SK-N-SH treated with all-trans-retinoic acid at 6 μM for 48 hours (cell line): ENCODE measurements around the gene GLT6D1.

Experiments used
- BACH2 ChIP-seq: fragments of 250-450 bp; sonication (Bioruptor Pico); IDR thresholded peaks from 2 replicates; pipeline ENCODE4 v1.9.0; 2021; ENCODE audit warnings: mild to moderate bottlenecking, borderline replicate concordance
- OSR1 ChIP-seq: fragments of 250-450 bp; sonication (Bioruptor Pico); IDR thresholded peaks from 2 replicates; pipeline ENCODE4 v1.8.0; 2022; ENCODE audit warnings: moderate library complexity, mild to moderate bottlenecking, inconsistent platforms
- RARB ChIP-seq: fragments of 250-450 bp; sonication (Bioruptor Pico); IDR thresholded peaks from 2 replicates; pipeline ENCODE4 v1.8.0; 2021; ENCODE audit warnings: mild to moderate bottlenecking, moderate library complexity
- SNAI2 ChIP-seq: fragments of 250-450 bp; sonication (Bioruptor Pico); IDR thresholded peaks from 2 replicates; pipeline ENCODE4 v1.5.0; 2020; ENCODE audit warnings: mild to moderate bottlenecking, moderate library complexity
- TOX ChIP-seq: fragments of 250-450 bp; sonication (Bioruptor Pico); IDR thresholded peaks from 2 replicates; pipeline ENCODE4 v1.8.0; 2021; ENCODE audit warnings: mild to moderate bottlenecking, moderate library complexity, borderline replicate concordance
- ZC3H10 ChIP-seq: fragments of 250-450 bp; sonication (Bioruptor Pico); IDR thresholded peaks from 2 replicates; pipeline ENCODE4 v1.5.1; 2021; ENCODE audit warnings: mild to moderate bottlenecking, moderate library complexity
- ZFP3 ChIP-seq: fragments of 250-450 bp; sonication (Bioruptor Pico); IDR thresholded peaks from 2 replicates; pipeline ENCODE4 v1.5.0; 2020; ENCODE audit warnings: mild to moderate bottlenecking, moderate library complexity
- ZFP30 ChIP-seq: fragments of 450-650 bp; formaldehyde crosslinking; IDR thresholded peaks from 2 replicates; pipeline ENCODE4 v1.5.0; 2022; ENCODE audit warnings: mild to moderate bottlenecking, moderate library complexity
- ZNF565 ChIP-seq: fragments of 450-650 bp; formaldehyde crosslinking; conservative IDR thresholded peaks from 2 replicates; pipeline ENCODE4 v1.5.0; 2020; ENCODE audit warnings: low read depth, mild to moderate bottlenecking, moderate library complexity
- TF ChIP-seq, protein P1 (sequence below): fragments of 250-450 bp; sonication (Bioruptor Pico); IDR thresholded peaks from 2 replicates; pipeline ENCODE4 v1.8.0; 2020; ENCODE audit warnings: mild to moderate bottlenecking, moderate library complexity, borderline replicate concordance
- TF ChIP-seq, protein P2 (sequence below): fragments of 250-450 bp; sonication (Bioruptor Pico); IDR thresholded peaks from 2 replicates; pipeline ENCODE4 v1.5.1; 2020; ENCODE audit warnings: low read depth, mild to moderate bottlenecking, moderate library complexity

DNA sequence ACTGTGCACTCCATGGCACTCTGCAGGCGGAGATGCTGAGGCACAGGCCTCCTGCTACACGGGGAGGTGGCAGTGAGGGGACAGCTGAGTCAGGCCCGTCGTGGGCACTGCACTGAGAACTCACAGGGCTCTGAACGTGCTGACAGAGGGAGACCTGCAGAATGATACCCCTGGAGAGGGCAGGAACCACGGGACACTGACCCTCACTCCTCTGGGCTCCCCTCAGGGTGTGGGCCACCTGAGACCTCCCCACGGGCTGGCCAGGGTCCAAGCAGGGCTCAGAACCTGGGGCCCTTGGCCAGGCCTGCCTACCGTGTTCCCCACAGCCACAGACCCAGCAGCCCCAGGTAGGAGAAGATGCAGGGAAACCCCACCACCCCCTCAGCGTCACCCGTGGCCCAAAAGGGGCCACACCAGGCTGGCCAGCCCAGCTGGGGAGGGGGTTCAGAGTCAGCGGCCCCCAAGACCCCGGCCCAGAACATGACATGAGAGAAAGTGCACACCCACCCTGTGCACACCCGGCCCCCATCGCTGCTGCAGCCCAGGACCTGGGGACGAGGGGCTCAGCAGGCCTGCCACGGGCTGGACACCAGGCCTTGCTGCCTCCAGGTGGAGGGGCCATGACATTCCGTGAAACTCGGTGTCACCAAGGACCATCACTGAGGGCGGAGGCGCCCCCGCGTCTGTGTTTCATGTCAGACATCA is 30.9 kb downstream of the GLT6D1 start:
- no peak for TF ChIP-seq RARB (CRISPR knock-in tag)
- TF ChIP-seq, protein P1, sequence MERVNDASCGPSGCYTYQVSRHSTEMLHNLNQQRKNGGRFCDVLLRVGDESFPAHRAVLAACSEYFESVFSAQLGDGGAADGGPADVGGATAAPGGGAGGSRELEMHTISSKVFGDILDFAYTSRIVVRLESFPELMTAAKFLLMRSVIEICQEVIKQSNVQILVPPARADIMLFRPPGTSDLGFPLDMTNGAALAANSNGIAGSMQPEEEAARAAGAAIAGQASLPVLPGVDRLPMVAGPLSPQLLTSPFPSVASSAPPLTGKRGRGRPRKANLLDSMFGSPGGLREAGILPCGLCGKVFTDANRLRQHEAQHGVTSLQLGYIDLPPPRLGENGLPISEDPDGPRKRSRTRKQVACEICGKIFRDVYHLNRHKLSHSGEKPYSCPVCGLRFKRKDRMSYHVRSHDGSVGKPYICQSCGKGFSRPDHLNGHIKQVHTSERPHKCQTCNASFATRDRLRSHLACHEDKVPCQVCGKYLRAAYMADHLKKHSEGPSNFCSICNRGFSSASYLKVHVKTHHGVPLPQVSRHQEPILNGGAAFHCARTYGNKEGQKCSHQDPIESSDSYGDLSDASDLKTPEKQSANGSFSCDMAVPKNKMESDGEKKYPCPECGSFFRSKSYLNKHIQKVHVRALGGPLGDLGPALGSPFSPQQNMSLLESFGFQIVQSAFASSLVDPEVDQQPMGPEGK (CRISPR knock-in tag): no peak
- TF ChIP-seq ZFP3: no peak
- no peak for TF ChIP-seq ZC3H10 (CRISPR knock-in tag)
- no peak for TF ChIP-seq OSR1
- TF ChIP-seq BACH2 (CRISPR knock-in tag): no peak
- TF ChIP-seq, protein P2, sequence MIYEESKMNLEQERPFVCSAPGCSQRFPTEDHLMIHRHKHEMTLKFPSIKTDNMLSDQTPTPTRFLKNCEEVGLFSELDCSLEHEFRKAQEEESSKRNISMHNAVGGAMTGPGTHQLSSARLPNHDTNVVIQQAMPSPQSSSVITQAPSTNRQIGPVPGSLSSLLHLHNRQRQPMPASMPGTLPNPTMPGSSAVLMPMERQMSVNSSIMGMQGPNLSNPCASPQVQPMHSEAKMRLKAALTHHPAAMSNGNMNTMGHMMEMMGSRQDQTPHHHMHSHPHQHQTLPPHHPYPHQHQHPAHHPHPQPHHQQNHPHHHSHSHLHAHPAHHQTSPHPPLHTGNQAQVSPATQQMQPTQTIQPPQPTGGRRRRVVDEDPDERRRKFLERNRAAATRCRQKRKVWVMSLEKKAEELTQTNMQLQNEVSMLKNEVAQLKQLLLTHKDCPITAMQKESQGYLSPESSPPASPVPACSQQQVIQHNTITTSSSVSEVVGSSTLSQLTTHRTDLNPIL (CRISPR knock-in tag): no peak
- TF ChIP-seq ZFP30: no peak
- TF ChIP-seq SNAI2 (CRISPR knock-in tag): no peak
- TF ChIP-seq TOX (CRISPR knock-in tag): no peak
- no peak for TF ChIP-seq ZNF565
